ENCODE measurements around the gene VAV2.
A peak's percentile ranks its signal among the peaks of the same experiment; 100 is the strongest.

Gene VAV2

DNA sequence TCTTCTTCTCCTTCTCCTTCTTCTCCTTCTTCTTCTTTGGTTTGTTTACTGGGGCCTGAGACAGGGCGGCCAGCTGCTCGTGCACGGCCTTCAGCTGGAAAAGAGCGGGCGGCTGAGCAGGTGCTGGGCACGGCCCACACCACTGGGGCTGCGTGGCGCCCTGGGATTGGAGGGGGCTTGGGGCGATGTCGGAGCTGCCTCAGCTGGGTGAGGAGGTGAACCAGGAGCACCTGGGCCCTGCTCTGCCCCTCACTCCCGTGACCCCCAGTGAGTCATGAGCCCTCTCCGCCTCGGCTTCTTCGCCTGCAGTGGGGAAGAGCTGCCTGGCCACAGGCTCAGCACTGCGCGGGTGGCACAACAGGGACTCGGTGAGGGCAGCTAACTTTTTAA, 48.0 kb upstream of the VAV2 start:
- no peak overlapping the region for H3K4me3 ChIP-seq (ENCODE audit: low read length in 2 of 2)
- H2AK5ac ChIP-seq (ENCODE audit: low read depth, low read length), result no peak overlapping the region
- H3K4ac ChIP-seq (ENCODE audit: low read length), result no peak overlapping the region
- no peak overlapping the region for H4K91ac ChIP-seq (ENCODE audit: low read depth, low read length, poor library complexity)
- no peak overlapping the region for H3K27ac ChIP-seq (replicated peaks; ENCODE audit: low read length)
- no peak overlapping the region for H3K9ac ChIP-seq (ENCODE audit: low read depth, low read length, poor library complexity)
- H3K27me3 ChIP-seq (ENCODE audit: control insufficient read depth in 3 of 3, insufficient read depth in 3 of 3, low read depth in 1 of 3, low read length in 3 of 3), result no peaks in the 10 kb centered on the region
- no peak for DNase-seq (ENCODE audit: low spot score)
- no peak overlapping the region for H2AFZ ChIP-seq (ENCODE audit: low read length)
- no peaks in the 10 kb centered on the region for H3K4me1 ChIP-seq (ENCODE audit: control insufficient read depth in 2 of 2, insufficient read depth in 1 of 2, low read depth in 1 of 2, low read length in 2 of 2)
- peaks cover 64 to 98% of the 10 kb centered on the region in 2 donors for H3K36me3 ChIP-seq (replicated peaks in 1 of 2; ENCODE audit: control insufficient read depth in 2 of 2, insufficient read depth in 2 of 2, low read length in 2 of 2)
- H4K8ac ChIP-seq (ENCODE audit: low read depth, low read length), result no peak overlapping the region
- H2BK15ac ChIP-seq (ENCODE audit: low read length), result no peak overlapping the region
- no peak overlapping the region for H3K14ac ChIP-seq (ENCODE audit: low read length)
- no peak overlapping the region for H2BK12ac ChIP-seq (ENCODE audit: low read length)
- WGBS, 2 donors (ENCODE audit: extremely low coverage in 2 of 2, insufficient read length in 2 of 2, insufficient replicate concordance in 1 of 2), result no CpG with 5 or more reads among the region's 17 CpGs
- H3K23ac ChIP-seq (ENCODE audit: low read depth, low read length, poor library complexity), result no peak overlapping the region
- no peak overlapping the region for H2BK5ac ChIP-seq (ENCODE audit: low read length)
- H3K79me1 ChIP-seq (ENCODE audit: low read depth, low read length), result peaks cover 10% of the 10 kb centered on the region
- no peak overlapping the region for H3K18ac ChIP-seq (ENCODE audit: low read length)
- no peak overlapping the region for H2BK120ac ChIP-seq (ENCODE audit: low read depth, low read length)
- H3K9me3 ChIP-seq (replicated peaks in 1 of 2; ENCODE audit: control insufficient read depth in 2 of 2, insufficient read depth in 1 of 2, low read depth in 1 of 2, low read length in 2 of 2), result no peaks in the 10 kb centered on the region
- H3K4me2 ChIP-seq (ENCODE audit: insufficient read depth, low read length, poor library complexity, severe bottlenecking), result no peak overlapping the region

DNA sequence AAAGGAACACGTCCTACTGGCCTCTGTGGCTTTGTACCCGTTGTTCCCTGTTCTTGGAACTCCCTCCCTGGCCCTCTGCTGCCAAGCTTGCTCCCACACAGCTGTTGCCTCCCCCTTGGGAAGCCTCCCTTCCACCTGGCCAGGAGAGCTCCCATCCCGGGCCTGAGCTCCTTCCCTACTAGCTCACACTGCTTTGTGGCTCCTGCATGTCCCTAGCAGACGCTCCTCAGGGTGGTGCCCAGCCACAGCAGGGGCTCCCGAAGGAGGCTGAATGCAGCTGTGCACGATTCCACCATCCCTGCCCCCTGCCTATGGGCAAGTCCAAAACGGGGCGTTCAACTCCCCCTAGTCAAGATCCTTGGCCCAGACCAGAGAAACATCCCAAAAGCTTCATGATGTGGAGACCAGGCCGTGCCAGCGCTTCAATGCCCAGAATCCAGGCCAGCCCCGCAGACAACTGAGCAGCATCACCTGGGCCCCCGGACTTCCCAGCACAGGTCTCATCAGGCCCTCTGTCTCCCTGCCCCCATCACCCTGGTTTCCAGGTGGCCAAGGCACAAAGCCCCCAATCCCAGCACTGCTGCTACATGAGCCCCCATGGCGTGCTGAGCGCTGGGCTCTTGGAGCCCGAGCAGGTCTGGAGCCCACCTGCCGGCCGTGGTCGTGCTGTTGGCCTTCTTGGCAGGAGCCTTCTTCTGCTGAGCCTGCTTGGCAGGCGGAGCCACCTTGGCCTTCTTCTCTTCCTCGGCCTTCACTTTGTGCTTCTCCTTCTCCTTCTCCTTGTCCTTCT, 47.5 kb upstream of the VAV2 start:
- Histone ChIP-seq H2BK15ac (ENCODE audit: low read length) (no peak overlapping the region), H3K4me3 (ENCODE audit: low read length in 2 of 2) (peak overlapping the region in 1 of 2 donors; percentile 15), H3K9me3 (replicated peaks in 1 of 2; ENCODE audit: control insufficient read depth in 2 of 2, insufficient read depth in 1 of 2, low read depth in 1 of 2, low read length in 2 of 2) (no peaks in the 10 kb centered on the region), H4K8ac (ENCODE audit: low read depth, low read length) (no peak overlapping the region), H2BK120ac (ENCODE audit: low read depth, low read length) (no peak overlapping the region), H2AFZ (ENCODE audit: low read length) (no peak overlapping the region), H3K14ac (ENCODE audit: low read length) (no peak overlapping the region), H3K4ac (ENCODE audit: low read length) (no peak overlapping the region), H2BK12ac (ENCODE audit: low read length) (no peak overlapping the region), H3K9ac (ENCODE audit: low read depth, low read length, poor library complexity) (no peak overlapping the region), H3K79me1 (ENCODE audit: low read depth, low read length) (peaks cover 10% of the 10 kb centered on the region), H2AK5ac (ENCODE audit: low read depth, low read length) (no peak overlapping the region), H3K27ac (replicated peaks; ENCODE audit: low read length) (no peak overlapping the region), H4K91ac (ENCODE audit: low read depth, low read length, poor library complexity) (no peak overlapping the region), H3K23ac (ENCODE audit: low read depth, low read length, poor library complexity) (no peak overlapping the region), H3K4me2 (ENCODE audit: insufficient read depth, low read length, poor library complexity, severe bottlenecking) (no peak overlapping the region), H3K4me1 (ENCODE audit: control insufficient read depth in 2 of 2, insufficient read depth in 1 of 2, low read depth in 1 of 2, low read length in 2 of 2) (no peaks in the 10 kb centered on the region), H3K27me3 (ENCODE audit: control insufficient read depth in 3 of 3, insufficient read depth in 3 of 3, low read depth in 1 of 3, low read length in 3 of 3) (no peaks in the 10 kb centered on the region), H3K18ac (ENCODE audit: low read length) (no peak overlapping the region), H3K36me3 (replicated peaks in 1 of 2; ENCODE audit: control insufficient read depth in 2 of 2, insufficient read depth in 2 of 2, low read length in 2 of 2) (peaks cover 64 to 98% of the 10 kb centered on the region in 2 donors), H2BK5ac (ENCODE audit: low read length) (no peak overlapping the region)
- no peak for DNase-seq (ENCODE audit: low spot score)
- no CpG with 5 or more reads among the region's 20 CpGs for WGBS, 2 donors (ENCODE audit: extremely low coverage in 2 of 2, insufficient read length in 2 of 2, insufficient replicate concordance in 1 of 2)

DNA sequence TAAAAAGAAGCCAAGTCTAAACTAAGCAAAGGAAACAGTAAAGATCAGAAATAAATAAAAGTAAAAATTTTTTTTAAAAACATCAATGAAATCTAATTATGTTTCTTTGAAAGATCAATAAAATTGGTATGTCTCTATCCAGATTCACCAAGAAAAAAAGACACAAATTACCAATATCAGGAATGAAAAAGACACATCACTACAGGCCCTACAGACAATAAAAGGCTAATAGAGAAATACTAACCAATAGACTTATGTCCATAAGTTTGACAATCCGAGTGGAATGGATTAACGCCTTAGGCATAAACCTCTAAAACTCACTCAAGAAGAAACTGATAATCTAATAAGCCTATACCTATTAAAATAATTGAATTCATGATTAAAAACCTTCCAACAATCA, 45.5 kb upstream of the VAV2 start:
- Histone ChIP-seq H3K27me3 (ENCODE audit: control insufficient read depth in 3 of 3, insufficient read depth in 3 of 3, low read depth in 1 of 3, low read length in 3 of 3) (no peaks in the 10 kb centered on the region), H2BK5ac (ENCODE audit: low read length) (no peak overlapping the region), H3K4me2 (ENCODE audit: insufficient read depth, low read length, poor library complexity, severe bottlenecking) (no peak overlapping the region), H2BK12ac (ENCODE audit: low read length) (no peak overlapping the region), H4K8ac (ENCODE audit: low read depth, low read length) (no peak overlapping the region), H2AK5ac (ENCODE audit: low read depth, low read length) (no peak overlapping the region), H2BK15ac (ENCODE audit: low read length) (no peak overlapping the region), H3K9ac (ENCODE audit: low read depth, low read length, poor library complexity) (no peak overlapping the region), H3K18ac (ENCODE audit: low read length) (no peak overlapping the region), H3K27ac (replicated peaks; ENCODE audit: low read length) (no peak overlapping the region), H3K79me1 (ENCODE audit: low read depth, low read length) (peaks cover 10% of the 10 kb centered on the region), H3K14ac (ENCODE audit: low read length) (no peak overlapping the region), H3K9me3 (replicated peaks in 1 of 2; ENCODE audit: control insufficient read depth in 2 of 2, insufficient read depth in 1 of 2, low read depth in 1 of 2, low read length in 2 of 2) (no peaks in the 10 kb centered on the region), H3K4ac (ENCODE audit: low read length) (no peak overlapping the region), H4K91ac (ENCODE audit: low read depth, low read length, poor library complexity) (no peak overlapping the region), H3K36me3 (replicated peaks in 1 of 2; ENCODE audit: control insufficient read depth in 2 of 2, insufficient read depth in 2 of 2, low read length in 2 of 2) (peaks cover 66 to 98% of the 10 kb centered on the region in 2 donors), H3K4me1 (ENCODE audit: control insufficient read depth in 2 of 2, insufficient read depth in 1 of 2, low read depth in 1 of 2, low read length in 2 of 2) (no peaks in the 10 kb centered on the region), H2AFZ (ENCODE audit: low read length) (no peak overlapping the region), H3K4me3 (ENCODE audit: low read length in 2 of 2) (no peak overlapping the region), H2BK120ac (ENCODE audit: low read depth, low read length) (no peak overlapping the region), H3K23ac (ENCODE audit: low read depth, low read length, poor library complexity) (no peak overlapping the region)
- no CpG with 5 or more reads among the region's 2 CpGs for WGBS, 2 donors (ENCODE audit: extremely low coverage in 2 of 2, insufficient read length in 2 of 2, insufficient replicate concordance in 1 of 2)
- no peak for DNase-seq (ENCODE audit: low spot score)

DNA sequence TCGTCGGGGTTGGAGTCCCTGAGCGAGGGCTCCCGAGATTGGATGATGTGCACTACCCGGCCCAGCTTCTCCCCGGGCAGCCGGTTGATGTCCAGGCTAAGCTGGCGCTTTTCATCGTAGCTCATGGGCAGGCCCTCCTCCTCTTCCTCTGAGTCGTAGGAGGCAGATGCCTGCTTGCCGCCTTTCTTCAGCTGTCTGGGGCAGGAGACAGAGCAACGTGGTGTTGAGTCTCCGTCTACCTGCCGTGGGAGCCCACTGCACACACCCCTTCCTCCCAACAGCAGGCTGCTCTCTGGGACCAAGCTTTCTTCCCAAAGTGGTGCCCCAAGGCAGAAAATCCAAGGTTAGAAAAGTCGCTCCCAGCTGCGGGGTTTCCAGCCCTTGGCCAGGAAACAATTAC, 44.0 kb upstream of the VAV2 start:
- H3K9ac ChIP-seq (ENCODE audit: low read depth, low read length, poor library complexity), result peak overlapping the region; percentile 40
- no peak overlapping the region for H3K27ac ChIP-seq (replicated peaks; ENCODE audit: low read length)
- no peak overlapping the region for H3K18ac ChIP-seq (ENCODE audit: low read length)
- H3K36me3 ChIP-seq (replicated peaks in 1 of 2; ENCODE audit: control insufficient read depth in 2 of 2, insufficient read depth in 2 of 2, low read length in 2 of 2), result peaks cover 61 to 99% of the 10 kb centered on the region in 2 donors
- no peak overlapping the region for H3K14ac ChIP-seq (ENCODE audit: low read length)
- no peak overlapping the region for H3K4ac ChIP-seq (ENCODE audit: low read length)
- no peak overlapping the region for H3K23ac ChIP-seq (ENCODE audit: low read depth, low read length, poor library complexity)
- no peaks in the 10 kb centered on the region for H3K4me1 ChIP-seq (ENCODE audit: control insufficient read depth in 2 of 2, insufficient read depth in 1 of 2, low read depth in 1 of 2, low read length in 2 of 2)
- H2BK12ac ChIP-seq (ENCODE audit: low read length), result no peak overlapping the region
- H2AK5ac ChIP-seq (ENCODE audit: low read depth, low read length), result no peak overlapping the region
- H4K8ac ChIP-seq (ENCODE audit: low read depth, low read length), result no peak overlapping the region
- H2AFZ ChIP-seq (ENCODE audit: low read length), result no peak overlapping the region
- no peak for DNase-seq (ENCODE audit: low spot score)
- H3K27me3 ChIP-seq (ENCODE audit: control insufficient read depth in 3 of 3, insufficient read depth in 3 of 3, low read depth in 1 of 3, low read length in 3 of 3), result no peaks in the 10 kb centered on the region
- H3K9me3 ChIP-seq (replicated peaks in 1 of 2; ENCODE audit: control insufficient read depth in 2 of 2, insufficient read depth in 1 of 2, low read depth in 1 of 2, low read length in 2 of 2), result no peaks in the 10 kb centered on the region
- H4K91ac ChIP-seq (ENCODE audit: low read depth, low read length, poor library complexity), result no peak overlapping the region
- H3K79me1 ChIP-seq (ENCODE audit: low read depth, low read length), result peaks cover 10% of the 10 kb centered on the region
- no peak overlapping the region for H3K4me2 ChIP-seq (ENCODE audit: insufficient read depth, low read length, poor library complexity, severe bottlenecking)
- no peak overlapping the region for H2BK120ac ChIP-seq (ENCODE audit: low read depth, low read length)
- peak overlapping the region; percentile 35 for H2BK5ac ChIP-seq (ENCODE audit: low read length)
- WGBS, 2 donors (ENCODE audit: extremely low coverage in 2 of 2, insufficient read length in 2 of 2, insufficient replicate concordance in 1 of 2), result no CpG with 5 or more reads among the region's 16 CpGs
- no peak overlapping the region for H3K4me3 ChIP-seq (ENCODE audit: low read length in 2 of 2)
- H2BK15ac ChIP-seq (ENCODE audit: low read length), result no peak overlapping the region

All from neuronal stem cell (in vitro differentiated cells).